ENCODE measurements around the gene MCM5. TPM values are rescaled to one million over a fixed set of nuclear protein-coding genes. Genes with fewer than 3 reads are reported as not detected.
"Not testable (repeated sequence)": the region's sequence is repeated elsewhere in the genome, so short reads cannot be mapped to it uniquely, and the experiment has no call there.

Gene MCM5
- total and polyA plus RNA-seq, 2 of the 13 experiments (the other 11 are each of a cell fraction or from before 2014, with no cell fraction given): 40.2 to 93.5 TPM

DNA sequence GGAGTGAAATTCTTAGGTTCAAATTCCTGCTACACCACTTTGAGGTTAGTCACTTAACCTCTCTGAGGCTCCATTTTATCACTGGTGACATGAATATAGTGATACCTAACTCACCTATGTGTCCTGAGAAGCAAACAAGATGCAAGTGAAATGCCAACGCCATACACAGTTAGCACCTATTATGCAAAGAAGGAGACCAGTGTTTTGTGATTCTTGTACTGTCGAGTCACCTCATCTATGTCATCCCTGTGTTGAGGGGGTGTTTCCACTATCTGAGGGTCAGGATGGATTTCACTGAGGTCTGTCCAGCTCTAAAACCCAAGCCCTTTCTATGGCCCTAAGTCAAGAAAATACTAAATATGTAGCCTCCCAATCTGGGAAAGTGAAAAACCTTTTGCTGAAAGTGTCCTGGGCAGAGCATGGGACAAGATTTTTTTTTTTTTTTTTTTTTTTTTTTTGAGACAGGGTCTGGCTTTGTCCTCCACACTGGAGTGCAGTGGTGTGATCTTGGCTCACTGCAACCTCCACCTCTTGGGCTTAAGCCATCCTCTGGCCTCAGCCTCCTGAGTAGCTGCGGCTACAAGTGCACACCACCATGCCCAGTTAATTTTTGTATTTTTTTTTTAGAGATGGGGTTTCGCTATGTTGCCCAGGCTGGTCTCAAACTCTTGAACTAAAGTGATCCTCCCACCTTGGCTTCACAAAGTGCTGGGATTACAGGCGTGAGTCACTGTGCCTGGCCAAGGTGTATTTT, 5.0 kb upstream of the MCM5 start:
- Histone ChIP-seq H3K4me3 (replicated peaks in 1 of 3; ENCODE audit: insufficient read depth in 1 of 3, low read depth in 2 of 3, low read length in 3 of 3) (no peak overlapping the region), H3K79me2 (ENCODE audit: insufficient read depth, low read length) (no peaks in the 10 kb centered on the region), H2AFZ (ENCODE audit: low read length) (no peak overlapping the region), H3K4me2 (ENCODE audit: low read depth, low read length) (no peak overlapping the region), H3K27me3 (ENCODE audit: control insufficient read depth in 1 of 2, insufficient read depth in 2 of 2, low read length in 2 of 2) (no peaks in the 10 kb centered on the region), H3K4me1 (ENCODE audit: insufficient read depth, low read length) (peaks cover 57% of the 10 kb centered on the region), H3K36me3 (replicated peaks in 1 of 2; ENCODE audit: control insufficient read depth in 1 of 2, insufficient read depth in 2 of 2, low read length in 2 of 2) (peaks cover 6 to 23% of the 10 kb centered on the region in 2 experiments; a peak in 4 of 5 replicates), H4K20me1 (ENCODE audit: insufficient read depth, low read length) (no peaks in the 10 kb centered on the region), H3K27ac (ENCODE audit: extremely low read length, insufficient read depth, low read length) (no peak overlapping the region), H3K9me3 (ENCODE audit: low read length) (no peaks in the 10 kb centered on the region), H3K9ac (ENCODE audit: insufficient read depth, low read depth, low read length) (no peak overlapping the region)
- DNase-seq (ENCODE audit: low spot score) (no peak), FAIRE-seq (no peak), ATAC-seq (no peak)
- ChIA-PET POLR2A (no interaction called here), CTCF (ENCODE audit: low intra/inter-chr PET ratio, low total read pairs) (no interaction called here)
- WGBS (ENCODE audit: low lambda C conversion rate): 94% methylated on average over 5 of the region's 5 CpGs
- TF ChIP-seq REPIN1 (CRISPR knock-in tag; IDR thresholded peaks at IDR 0.05; ENCODE audit: borderline replicate concordance, low read depth) (no peak), RBFOX2 (IDR thresholded peaks at IDR 0.05; ENCODE audit: low read depth, low read length) (peak; percentile 32; the same call in 1 of the 2 replicates)
- in situ Hi-C loops (cut with HindIII; ENCODE audit: extremely low pct_ligation_motif_present, low pct_unique_long_range_greater_than_20kb): no loop called here
- no TSS peak for BruUV-seq (replicated peaks)
- intact Hi-C loops (cut with micrococcal nuclease; ENCODE audit: unreplicated experiment): loop anchor here (5.0 kb wide), 1 partner anchor 43 kb away; no protein-coding TSS in a partner anchor

DNA sequence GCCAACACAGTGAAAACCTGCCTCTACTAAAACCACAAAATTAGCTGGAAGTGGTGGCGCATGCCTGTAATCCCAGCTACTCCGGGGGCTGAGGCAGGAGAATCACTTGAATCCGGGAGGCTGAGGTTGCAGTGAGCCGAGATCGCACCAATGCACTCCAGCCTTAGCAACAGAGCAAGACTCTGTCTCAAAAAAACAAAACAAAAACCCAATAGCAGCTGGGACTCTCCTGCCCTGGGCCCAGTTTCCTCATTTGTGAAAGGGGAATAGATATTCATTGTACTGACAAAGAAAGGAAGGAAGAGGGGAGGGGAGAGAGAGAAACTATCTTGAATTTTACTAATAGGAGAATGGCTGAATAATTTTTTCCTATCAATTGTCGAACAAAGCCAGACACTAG, 3.3 kb upstream of the MCM5 start:
- FAIRE-seq; H2AFZ ChIP-seq (ENCODE audit: low read length); H3K79me2 ChIP-seq (ENCODE audit: insufficient read depth, low read length); H3K9me3 ChIP-seq (ENCODE audit: low read length); H3K9ac ChIP-seq (ENCODE audit: insufficient read depth, low read depth, low read length); ATAC-seq; H3K27me3 ChIP-seq (ENCODE audit: control insufficient read depth in 1 of 2, insufficient read depth in 2 of 2, low read length in 2 of 2); H4K20me1 ChIP-seq (ENCODE audit: insufficient read depth, low read length); DNase-seq (ENCODE audit: low spot score); in situ Hi-C loops (cut with HindIII; ENCODE audit: extremely low pct_ligation_motif_present, low pct_unique_long_range_greater_than_20kb); BruUV-seq (replicated peaks); CTCF ChIA-PET (ENCODE audit: low intra/inter-chr PET ratio, low total read pairs): not testable (repeated sequence)
- H3K4me3 ChIP-seq (replicated peaks in 1 of 3; ENCODE audit: insufficient read depth in 1 of 3, low read depth in 2 of 3, low read length in 3 of 3): 0 out of 6 replicates have a peak overlapping the region, but pooled peaks of 1 of the 3 experiments have one; percentile 42
- peak overlapping the region; percentile 80 for H3K27ac ChIP-seq (ENCODE audit: extremely low read length, insufficient read depth, low read length)
- intact Hi-C loops (cut with micrococcal nuclease; ENCODE audit: unreplicated experiment): loop anchor here (2.0 to 5.0 kb wide), 2 partner anchors 16 to 44 kb away; partner anchors contain the start of gene HMOX1
- 74% methylated on average over 6 of the region's 6 CpGs for WGBS (ENCODE audit: low lambda C conversion rate)
- POLR2A ChIA-PET: interaction anchor here (1.3 to 2.0 kb wide), 3 partner anchors 16 to 25 kb away, joined by 5 to 11 read pairs (median 7); partner anchors contain the start of gene HMOX1
- peak overlapping the region; percentile 66 for H3K4me2 ChIP-seq (ENCODE audit: low read depth, low read length)
- peaks cover 67% of the 10 kb centered on the region for H3K4me1 ChIP-seq (ENCODE audit: insufficient read depth, low read length)
- H3K36me3 ChIP-seq (replicated peaks in 1 of 2; ENCODE audit: control insufficient read depth in 1 of 2, insufficient read depth in 2 of 2, low read length in 2 of 2): peaks cover 6 to 15% of the 10 kb centered on the region in 2 experiments; a peak in 4 of 5 replicates

All from HepG2 (cell line).